OCI-LY1 (cell line): ENCODE measurements around the gene HNRNPA3.
"Not testable (repeated sequence)": the region's sequence is repeated elsewhere in the genome, so short reads cannot be mapped to it uniquely, and the experiment has no call there.

ENCODE experiments used
- H2AFZ ChIP-seq: fragments of 200-600 bp; sonication (generic), shearing (Covaris generic); 2 replicates; pipeline ENCODE4 v1.6.0; 2014; ENCODE audit warnings: antibody characterized with exemption, mild to moderate bottlenecking, low read length
- H3F3A ChIP-seq: fragments of 200-600 bp; sonication (generic), shearing (Covaris generic); 2 replicates; pipeline ENCODE4 v1.6.0; 2014; ENCODE audit warnings: mild to moderate bottlenecking, antibody characterized with exemption, low read length, moderate library complexity; ENCODE audit not compliant: insufficient read depth
- H3K27ac ChIP-seq: fragments of 200-600 bp; sonication (generic); 2 replicates; pipeline ENCODE4 v1.5.1; 2014; ENCODE audit warnings: low read length, mixed run types, mild to moderate bottlenecking, low read depth; ENCODE audit not compliant: poor library complexity, severe bottlenecking
- H3K27me3 ChIP-seq: fragments of 200-600 bp; sonication (generic); 2 replicates; pipeline ENCODE4 v1.6.0; 2014; ENCODE audit warnings: antibody characterized with exemption, mild to moderate bottlenecking, low read length, moderate library complexity; ENCODE audit not compliant: insufficient read depth
- H3K36me3 ChIP-seq: fragments of 200-600 bp; sonication (generic); 2 replicates; pipeline ENCODE4 v1.6.1; 2014; ENCODE audit warnings: mild to moderate bottlenecking, antibody characterized with exemption, low read length, moderate library complexity, mixed read lengths; ENCODE audit not compliant: insufficient read depth
- H3K4me1 ChIP-seq: fragments of 200-600 bp; sonication (generic); 2 replicates; pipeline ENCODE4 v1.5.1; 2014; ENCODE audit warnings: mild to moderate bottlenecking, low read length, moderate library complexity; ENCODE audit not compliant: insufficient read depth, severe bottlenecking
- H3K4me2 ChIP-seq: fragments of 200-600 bp; sonication (generic), shearing (Covaris generic); 2 replicates; pipeline ENCODE4 v1.6.1; 2014; ENCODE audit warnings: low read length
- H3K4me3 ChIP-seq: fragments of 200-600 bp; sonication (generic); 2 replicates; pipeline ENCODE4 v1.5.1; 2014; ENCODE audit warnings: low read length, low read depth, mild to moderate bottlenecking, mixed read lengths; ENCODE audit not compliant: poor library complexity, severe bottlenecking
- H3K79me2 ChIP-seq: fragments of 200-600 bp; shearing (Covaris generic); 2 replicates; pipeline ENCODE4 v1.6.1; 2016; ENCODE audit warnings: mixed run types, low read length, mixed read lengths; ENCODE audit not compliant: insufficient read depth
- H3K9ac ChIP-seq: fragments of 200-600 bp; sonication (generic), shearing (Covaris generic); 2 replicates; pipeline ENCODE4 v1.6.1; 2014; ENCODE audit warnings: mild to moderate bottlenecking, low read length, mixed read lengths
- H3K9me2 ChIP-seq: fragments of 200-600 bp; sonication (generic), shearing (Covaris generic); 2 replicates; pipeline ENCODE4 v1.6.1; 2014; ENCODE audit warnings: low read depth, mild to moderate bottlenecking, low read length, mixed read lengths
- H3K9me3 ChIP-seq: fragments of 200-600 bp; shearing (Covaris generic); 2 replicates; pipeline ENCODE4 v1.6.1; 2014; ENCODE audit warnings: low read length, mixed read lengths
- H4K20me1 ChIP-seq: fragments of 200-600 bp; sonication (generic), shearing (Covaris generic); 2 replicates; pipeline ENCODE4 v1.6.0; 2016; ENCODE audit warnings: mild to moderate bottlenecking, low read length; ENCODE audit not compliant: insufficient read depth
- CTCF ChIP-seq: fragments of 200-600 bp; sonication (generic), shearing (Covaris generic); IDR thresholded peaks from 2 replicates; pipeline ENCODE4 v1.5.1; 2017; ENCODE audit warnings: mild to moderate bottlenecking, antibody characterized with exemption, low read length, moderate library complexity, mixed read lengths
- EZH2 ChIP-seq: fragments of 200-600 bp; sonication (generic), shearing (Covaris generic); IDR thresholded peaks from 2 replicates; pipeline ENCODE4 v1.8.0; 2017; ENCODE audit warnings: borderline replicate concordance, mixed run types, mild to moderate bottlenecking, antibody characterized with exemption, low read length, moderate library complexity, mixed read lengths

HNRNPA3 gene

GRCh38 chr2:177217247-177217843, 4.8 kb downstream of the HNRNPA3 start:
- Histone ChIP-seq H3K36me3 (peaks cover 90% of the 10 kb centered on the region), H4K20me1 (peaks cover 3% of the 10 kb centered on the region; the same call in 1 of the 2 replicates), H3K4me3 (no peak overlapping the region), H3K27ac (no peak overlapping the region), H3K9ac (no peak overlapping the region), H3K4me1 (peaks cover 20% of the 10 kb centered on the region), H3K27me3 (no peaks in the 10 kb centered on the region), H3K9me2 (no peaks in the 10 kb centered on the region), H3F3A (peaks cover 10% of the 10 kb centered on the region; the same call in 1 of the 2 replicates), H3K9me3 (no peaks in the 10 kb centered on the region), H3K79me2 (peaks cover 44% of the 10 kb centered on the region), H2AFZ (no peak overlapping the region), H3K4me2 (no peak overlapping the region)
- no peak for TF ChIP-seq CTCF
- no peak for TF ChIP-seq EZH2

GRCh38 chr2:177219787-177220186, 7.2 kb downstream of the HNRNPA3 start:
- H3K36me3 ChIP-seq, result peaks cover 81% of the 10 kb centered on the region
- H3K4me2 ChIP-seq, H3K9ac ChIP-seq, H3K9me3 ChIP-seq, H3K4me1 ChIP-seq, H3K4me3 ChIP-seq, H3K27me3 ChIP-seq, H2AFZ ChIP-seq, H3K27ac ChIP-seq, H3K9me2 ChIP-seq, H4K20me1 ChIP-seq: not testable (repeated sequence)
- peaks cover 19% of the 10 kb centered on the region; the same call in 1 of the 2 replicates for H3F3A ChIP-seq
- H3K79me2 ChIP-seq, result peaks cover 24% of the 10 kb centered on the region

- H3K27ac ChIP-seq, result no peak overlapping the region
- no peaks in the 10 kb centered on the region for H3K9me2 ChIP-seq
- H2AFZ ChIP-seq, result no peak overlapping the region
- no peak overlapping the region for H3K4me2 ChIP-seq
- no peaks in the 10 kb centered on the region for H3K9me3 ChIP-seq
- H3K79me2 ChIP-seq, result peaks cover 8% of the 10 kb centered on the region
- no peak overlapping the region for H3K9ac ChIP-seq
- H3K4me1 ChIP-seq, result peaks cover 10% of the 10 kb centered on the region
- peaks cover 26% of the 10 kb centered on the region for H3F3A ChIP-seq
- no peaks in the 10 kb centered on the region for H3K27me3 ChIP-seq
- no peak for TF ChIP-seq EZH2
- no peak for TF ChIP-seq CTCF
- H3K36me3 ChIP-seq, result peaks cover 63% of the 10 kb centered on the region
- H3K4me3 ChIP-seq, result no peak overlapping the region
- no peaks in the 10 kb centered on the region for H4K20me1 ChIP-seq
Observed at GRCh38 chr2:177221534-177221933, 8.9 kb downstream of the HNRNPA3 start.

- Histone ChIP-seq H4K20me1 (no peaks in the 10 kb centered on the region), H3F3A (peaks cover 26% of the 10 kb centered on the region), H3K27me3 (no peaks in the 10 kb centered on the region), H3K79me2 (peaks cover 4% of the 10 kb centered on the region), H3K4me1 (peaks cover 14% of the 10 kb centered on the region), H3K9me2 (no peaks in the 10 kb centered on the region), H2AFZ (no peak overlapping the region), H3K4me2 (no peak overlapping the region), H3K9ac (no peak overlapping the region), H3K27ac (no peak overlapping the region), H3K4me3 (no peak overlapping the region), H3K9me3 (no peaks in the 10 kb centered on the region), H3K36me3 (peaks cover 59% of the 10 kb centered on the region)
- TF ChIP-seq EZH2 (no peak), CTCF (no peak)
Observed at GRCh38 chr2:177221970-177222369, 9.4 kb downstream of the HNRNPA3 start.

GRCh38 chr2:177223436-177223835, 10.8 kb downstream of the HNRNPA3 start:
- peaks cover 24% of the 10 kb centered on the region for H3K4me1 ChIP-seq
- not testable (repeated sequence) for H3K9ac ChIP-seq, H2AFZ ChIP-seq, H4K20me1 ChIP-seq, H3K9me3 ChIP-seq, H3K79me2 ChIP-seq, H3K27ac ChIP-seq, H3K4me3 ChIP-seq, H3K4me2 ChIP-seq, H3K27me3 ChIP-seq, H3K9me2 ChIP-seq
- peaks cover 26% of the 10 kb centered on the region for H3F3A ChIP-seq
- H3K36me3 ChIP-seq, result peaks cover 44% of the 10 kb centered on the region
